IMR-90 (cell line): Measurements from ENCODE around the gene FGGY. TPM values are rescaled to one million over a fixed set of nuclear protein-coding genes. Genes with fewer than 3 reads are reported as not detected.

Experiments
- ATAC-seq: fragments of 200-7000 bp; cut with Tn5 transposase; 2 replicates; pipeline ENCODE4 v1.9.1; 2020; ENCODE audit warnings: low read depth, mild to moderate bottlenecking, moderate library complexity
- BruUV-seq: library from RNA; stranded (reverse); fragments of 400-500 nt; replicated peaks from 2 replicates; lab custom pipeline; 2021; lab: Mats Ljungman, UMichigan
- CTCF ChIA-PET: fragments of 300-600 bp; formaldehyde crosslinking; extraction: SDS; loops from one replicate; lab custom pipeline; 2021; ENCODE audit warnings: antibody characterized with exemption; lab: Yijun Ruan, JAX
- POLR2A ChIA-PET: fragments of 300-600 bp; sonication (Branson Sonifier 250); formaldehyde crosslinking; loops from one replicate; lab custom pipeline; 2022; ENCODE audit warnings: antibody characterized with exemption; ENCODE audit not compliant: unreplicated experiment; lab: Charles Lee
- DNase-seq: peaks from one replicate; pipeline ENCODE4 v3.0.0; 2013
- H2AFZ ChIP-seq: replicated peaks from 2 replicates; pipeline ENCODE3; 2013; ENCODE audit warnings: low read length, mild to moderate bottlenecking; ENCODE audit not compliant: poor library complexity
- H2AK5ac ChIP-seq: 2 replicates; pipeline ENCODE4 v1.6.1; 2013; ENCODE audit warnings: low read depth, low read length, inconsistent platforms
- H2AK9ac ChIP-seq: replicated peaks from 2 replicates; pipeline ENCODE3; 2013; ENCODE audit warnings: mild to moderate bottlenecking, low read depth, low read length, moderate library complexity; ENCODE audit not compliant: poor library complexity
- H2BK120ac ChIP-seq: 2 replicates; pipeline ENCODE4 v1.6.1; 2013; ENCODE audit warnings: low read depth, low read length, inconsistent platforms
- H2BK15ac ChIP-seq: 3 replicates; pipeline ENCODE4 v1.6.1; 2013; ENCODE audit warnings: low read depth, low read length, inconsistent platforms
- H2BK20ac ChIP-seq: 2 replicates; pipeline ENCODE4 v1.6.1; 2013; ENCODE audit warnings: low read depth, mild to moderate bottlenecking, inconsistent platforms, low read length, moderate library complexity
- H2BK5ac ChIP-seq: 2 replicates; pipeline ENCODE4 v1.6.1; 2013; ENCODE audit warnings: mild to moderate bottlenecking, low read depth, low read length, inconsistent platforms; ENCODE audit not compliant: poor library complexity, severe bottlenecking
- H3K14ac ChIP-seq: replicated peaks from 2 replicates; pipeline ENCODE4 v1.6.1; 2013; ENCODE audit warnings: low read depth, low read length, inconsistent platforms
- H3K18ac ChIP-seq: 2 replicates; pipeline ENCODE4 v1.6.1; 2013; ENCODE audit warnings: low read depth, low read length, control low read depth
- H3K23ac ChIP-seq: 2 replicates; pipeline ENCODE4 v1.6.1; 2013; ENCODE audit warnings: low read depth, low read length, inconsistent platforms
- H3K27ac ChIP-seq: 2 replicates; pipeline ENCODE4 v1.5.1; 2013; ENCODE audit warnings: mild to moderate bottlenecking, control low read depth, low read length; ENCODE audit not compliant: insufficient read depth
- H3K27me3 ChIP-seq: 2 replicates; pipeline ENCODE4 v1.6.1; 2013; ENCODE audit warnings: low read length; ENCODE audit not compliant: control insufficient read depth, insufficient read depth
- H3K36me3 ChIP-seq: 2 replicates; pipeline ENCODE4 v1.6.1; 2013; ENCODE audit warnings: low read length, mixed read lengths; ENCODE audit not compliant: control insufficient read depth, insufficient read depth
- H3K4ac ChIP-seq: 2 replicates; pipeline ENCODE4 v1.6.1; 2013; ENCODE audit warnings: low read depth, low read length, inconsistent platforms
- H3K4me1 ChIP-seq: 2 replicates; pipeline ENCODE4 v1.6.1; 2013; ENCODE audit warnings: low read length, mixed read lengths; ENCODE audit not compliant: control insufficient read depth, insufficient read depth
- H3K4me2 ChIP-seq: 2 replicates; pipeline ENCODE4 v1.6.1; 2013; ENCODE audit warnings: low read depth, mild to moderate bottlenecking, control low read depth, low read length, moderate library complexity
- H3K4me3 ChIP-seq: 2 replicates; pipeline ENCODE4 v1.5.1; 2013; ENCODE audit warnings: low read depth, mild to moderate bottlenecking, control low read depth, low read length, moderate library complexity; ENCODE audit not compliant: insufficient read depth
- H3K56ac ChIP-seq: 2 replicates; pipeline ENCODE4 v1.6.1; 2013; ENCODE audit warnings: low read length, inconsistent platforms; ENCODE audit not compliant: insufficient read depth; ENCODE audit errors: extremely low read depth
- H3K79me1 ChIP-seq, 2 experiments: 2 replicates each; pipeline ENCODE4 v1.6.1; 2013; ENCODE audit warnings: low read length in 2 of 2, inconsistent platforms in 1 of 2, low read depth in 1 of 2
- H3K9ac ChIP-seq: 2 replicates; pipeline ENCODE4 v1.6.1; 2013; ENCODE audit warnings: low read depth, low read length, control low read depth
- H3K9me1 ChIP-seq: 2 replicates; pipeline ENCODE4 v1.6.1; 2013; ENCODE audit warnings: low read length, inconsistent platforms; ENCODE audit not compliant: insufficient read depth
- H3K9me3 ChIP-seq: 2 replicates; pipeline ENCODE4 v1.6.1; 2013; ENCODE audit warnings: low read length; ENCODE audit not compliant: control insufficient read depth, insufficient read depth
- H4K20me1 ChIP-seq: 2 replicates; pipeline ENCODE4 v1.6.1; 2013; ENCODE audit warnings: low read length, inconsistent platforms; ENCODE audit not compliant: insufficient read depth
- H4K5ac ChIP-seq: 2 replicates; pipeline ENCODE4 v1.6.1; 2013; ENCODE audit warnings: mild to moderate bottlenecking, low read depth, low read length, control low read depth
- H4K8ac ChIP-seq, 2 experiments: 2 replicates each; pipeline ENCODE4 v1.6.1; 2013; ENCODE audit warnings: low read depth in 2 of 2, low read length in 2 of 2, control low read depth in 1 of 2, inconsistent platforms in 1 of 2
- H4K91ac ChIP-seq: 2 replicates; pipeline ENCODE4 v1.6.1; 2013; ENCODE audit warnings: low read depth, low read length, inconsistent platforms; ENCODE audit not compliant: insufficient read depth
- CEBPB ChIP-seq: IDR thresholded peaks from 2 replicates; pipeline ENCODE4 v1.6.1; 2012; ENCODE audit warnings: low read depth, low read length, improper control_type of control experiment
- FOS ChIP-seq: fragments of 150-350 bp; IDR thresholded peaks from 2 replicates; pipeline ENCODE4 v1.6.1; 2016; ENCODE audit warnings: low read depth, low read length
- MXI1 ChIP-seq: IDR thresholded peaks from 2 replicates; pipeline ENCODE4 v1.6.1; 2012; ENCODE audit warnings: low read depth, mild to moderate bottlenecking, low read length, moderate library complexity, borderline replicate concordance
- RAD21 ChIP-seq: IDR thresholded peaks from 2 replicates; pipeline ENCODE4 v1.6.1; 2012; ENCODE audit warnings: low read length, improper control_type of control experiment
- WGBS, 2 experiments: methylation state at CpG; one replicate each; pipeline versions ENCODE4 v1.1.5 to v1.1.7; 2013; ENCODE audit warnings: missing lambda C conversion rate in 2 of 2; ENCODE audit not compliant: insufficient read length in 1 of 2; ENCODE audit errors: extremely low coverage in 2 of 2; 5-methylcytosine and 5-hydroxymethylcytosine counted together
- dilution Hi-C: fragments of 300-500 bp; cut with HindIII; formaldehyde crosslinking; loops from one replicate; pipeline ENCODE4 v1.14.3; 2018; ENCODE audit warnings: low sequenced_read_pairs; ENCODE audit not compliant: unreplicated experiment
- in situ Hi-C: fragments of 300-500 bp; cut with MboI; formaldehyde crosslinking; loops from 3 replicates; pipeline ENCODE4 v1.14.3; 2019; ENCODE audit warnings: low sequenced_read_pairs, inconsistent platforms, mixed read lengths
- intact Hi-C: fragments of 100-400 bp; cut with micrococcal nuclease; formaldehyde crosslinking; loops from 2 replicates; pipeline ENCODE4 v1.10.0; 2022
- polyA plus RNA-seq, 3 experiments: library from polyadenylated mRNA; depleted of rRNA; stranded (reverse); fragments of >200 nt; gene quantifications; 2 replicates each; pipeline ENCODE4 v1.2.3, GENCODE V29; 2012; ENCODE audit warnings: low replicate concordance in 1 of 3
- total RNA-seq: library from RNA; depleted of rRNA; stranded (reverse); fragments of >200 nt; gene quantifications from 2 replicates; pipeline ENCODE4 v1.2.3, GENCODE V29; 2012

Gene FGGY
- total and polyA plus RNA-seq, 2 of the 4 experiments (the other 2 are of a cell fraction): 5.6 to 14.0 TPM

DNA sequence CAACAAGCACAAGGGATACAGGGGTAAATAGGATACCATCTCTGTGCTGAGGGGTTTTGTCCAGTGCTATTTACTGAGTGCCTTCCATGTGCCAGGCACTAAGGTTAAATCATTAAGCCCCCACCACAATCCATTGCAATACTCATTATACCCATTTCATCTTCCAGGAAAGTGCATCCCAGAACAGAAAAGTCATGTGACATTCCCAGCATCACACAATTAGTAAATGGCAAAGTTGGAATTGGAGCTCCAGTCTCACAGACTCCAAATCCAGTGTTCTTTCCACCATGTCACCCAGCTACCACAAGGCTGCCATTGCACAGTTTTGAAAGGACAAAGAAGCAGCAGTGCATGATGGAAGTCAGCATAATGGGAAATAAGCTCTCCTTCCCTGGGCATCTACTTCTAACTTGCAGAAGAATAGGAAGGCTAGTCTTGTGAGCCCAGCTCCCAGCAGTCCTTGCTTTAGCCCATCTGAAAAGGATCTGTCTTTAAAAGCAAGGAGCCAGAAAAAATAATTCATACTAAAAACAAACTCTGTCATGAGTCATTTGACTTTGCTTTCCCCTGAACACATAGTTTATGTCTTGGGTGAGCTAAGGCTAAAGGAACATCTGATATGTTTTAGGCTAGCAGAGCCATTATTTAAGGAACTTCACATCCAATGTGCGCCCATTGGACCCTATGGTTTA lies 406.5 kb downstream of the FGGY start:
- H3K36me3 ChIP-seq: no peaks in the 10 kb centered on the region
- ATAC-seq (peak; percentile 67), DNase-seq (no peak)
- H4K5ac ChIP-seq: peak overlapping the region; percentile 98
- H3K4ac ChIP-seq: peak overlapping the region; percentile 95
- peak overlapping the region; percentile 99 for H3K18ac ChIP-seq
- peak overlapping the region; percentile 31 to 93 for H4K8ac ChIP-seq
- H3K14ac ChIP-seq: peak overlapping the region; percentile 97
- peak overlapping the region; percentile 88; the same call in 1 of the 2 replicates for H3K27ac ChIP-seq
- peak overlapping the region; percentile 83; the same call in 2 of the 3 replicates for H2BK15ac ChIP-seq
- peak overlapping the region; percentile 58 for H2AK9ac ChIP-seq
- no peak overlapping the region for H3K4me3 ChIP-seq
- peaks cover 41% of the 10 kb centered on the region for H3K4me1 ChIP-seq
- H2BK120ac ChIP-seq: peak overlapping the region; percentile 98
- in situ Hi-C loops: loop anchor here (5.0 to 10.0 kb wide), 3 partner anchors 551 to 919 kb away; partner anchors contain the start of gene JUN
- H3K4me2 ChIP-seq: peak overlapping the region; percentile 26
- H3K23ac ChIP-seq: peak overlapping the region; percentile 95
- POLR2A ChIA-PET: interaction anchor here (0.6 to 1.1 kb wide), 4 partner anchors 27 to 920 kb away, joined by 3 to 4 read pairs (median 4); partner anchors contain the start of gene JUN
- WGBS, 2 experiments: no CpG with 5 or more reads among the region's 1 CpG
- peak overlapping the region; percentile 78; the same call in 1 of the 2 replicates for H2AK5ac ChIP-seq
- peak overlapping the region; percentile 98 for H2BK20ac ChIP-seq
- peaks cover 18% of the 10 kb centered on the region for H3K9me1 ChIP-seq
- no peak overlapping the region for H3K9ac ChIP-seq
- CTCF ChIA-PET: interaction anchor here (1.1 to 1.2 kb wide), 2 partner anchors 56 to 244 kb away, joined by 3 to 7 read pairs; no protein-coding TSS in a partner anchor
- no TSS peak for BruUV-seq
- no peaks in the 10 kb centered on the region for H3K9me3 ChIP-seq
- no peaks in the 10 kb centered on the region for H4K20me1 ChIP-seq
- no peaks in the 10 kb centered on the region for H3K79me1 ChIP-seq
- no peaks in the 10 kb centered on the region for H3K27me3 ChIP-seq
- H2BK5ac ChIP-seq: peak overlapping the region; percentile 94
- intact Hi-C loops: loop anchor here (5.0 kb wide), 2 partner anchors 326 to 551 kb away; no protein-coding TSS in a partner anchor
- dilution Hi-C loops: no loop called here
- H2AFZ ChIP-seq: peak overlapping the region; percentile 55
- peak overlapping the region; percentile 31; the same call in 1 of the 2 replicates for H3K56ac ChIP-seq
- peak overlapping the region; percentile 87 for H4K91ac ChIP-seq
- TF ChIP-seq CEBPB: no peak
- TF ChIP-seq FOS: peak; percentile 53
- no peak for TF ChIP-seq MXI1
- TF ChIP-seq RAD21: no peak
